ENCODE data around the gene ZDHHC11.
"Not testable (repeated sequence)": the region's sequence is repeated elsewhere in the genome, so short reads cannot be mapped to it uniquely, and the experiment has no call there.

The ZDHHC11 gene

DNA sequence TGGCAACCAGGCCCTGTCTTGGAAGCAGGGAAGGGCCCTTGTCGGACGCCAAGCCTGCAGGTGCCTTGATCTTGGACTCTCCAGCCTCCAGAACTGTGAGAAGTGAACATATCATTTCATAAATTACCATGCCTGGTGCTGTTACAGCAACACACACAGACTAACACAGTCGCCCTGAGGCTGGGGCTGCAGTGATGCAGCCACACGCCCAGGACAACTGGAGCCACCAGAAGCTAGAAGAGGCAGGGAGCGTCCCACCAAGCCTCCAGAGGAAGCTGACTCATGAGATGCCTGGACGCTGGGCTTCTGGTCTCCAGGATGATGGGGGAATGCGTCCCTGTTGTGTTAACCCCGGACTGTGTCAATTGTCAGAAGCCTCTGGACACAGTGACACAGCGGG, 71.8 kb downstream of the ZDHHC11 start:
- H3K4me3 Mint-ChIP-seq; H3K36me3 Mint-ChIP-seq (ENCODE audit: low read depth); H3K27ac Mint-ChIP-seq; H3K4me1 Mint-ChIP-seq (ENCODE audit: low read depth); intact Hi-C loops (cut with micrococcal nuclease); H3K9me3 Mint-ChIP-seq: not testable (repeated sequence)
- peaks cover 12% of the 10 kb centered on the region for H3K27me3 Mint-ChIP-seq

DNA sequence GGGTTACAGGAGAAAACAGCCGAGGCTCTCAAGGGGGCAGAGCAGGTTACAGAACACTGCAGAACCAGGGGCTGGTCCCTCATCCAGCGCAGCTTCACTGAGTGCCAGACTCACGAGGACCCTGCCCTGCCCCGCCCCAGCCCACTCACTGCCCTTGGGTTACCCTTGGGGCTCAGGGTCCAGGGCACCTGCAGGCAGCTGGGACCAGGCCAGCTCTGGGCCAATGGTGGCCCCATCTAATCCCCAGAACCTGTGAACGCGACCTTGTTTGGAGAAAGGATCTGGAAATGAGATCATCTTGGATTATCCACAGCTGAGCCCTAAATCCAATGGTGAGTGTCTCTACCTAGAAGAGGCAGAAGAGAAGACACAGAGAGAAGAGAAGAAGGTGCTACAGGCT, 72.4 kb downstream of the ZDHHC11 start:
- intact Hi-C loops (cut with micrococcal nuclease); H3K4me3 Mint-ChIP-seq; H3K27ac Mint-ChIP-seq; H3K27me3 Mint-ChIP-seq; H3K36me3 Mint-ChIP-seq (ENCODE audit: low read depth); H3K4me1 Mint-ChIP-seq (ENCODE audit: low read depth); H3K9me3 Mint-ChIP-seq: not testable (repeated sequence)

DNA sequence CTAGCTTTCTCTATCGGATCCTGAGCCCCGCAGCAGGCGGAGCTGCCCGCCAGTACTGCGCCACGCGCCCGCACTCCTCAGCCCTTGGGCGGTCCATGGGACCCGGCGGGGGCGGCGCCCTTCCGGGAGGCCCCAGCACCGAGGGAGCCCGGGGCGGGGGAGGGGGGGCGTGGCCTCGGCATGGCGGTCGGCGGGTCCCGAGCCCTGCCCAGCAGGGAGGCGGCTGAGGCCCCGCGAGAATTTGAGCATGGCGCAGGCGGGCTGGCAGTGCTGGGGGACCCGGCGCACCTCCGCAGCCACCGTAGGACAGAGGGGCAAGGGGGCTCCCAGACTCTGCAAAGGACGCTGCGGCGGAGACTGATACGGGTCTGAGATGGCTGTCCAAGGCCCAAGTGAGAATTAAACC, 73.0 kb downstream of the ZDHHC11 start:
- peaks cover 5% of the 10 kb centered on the region for H3K27me3 Mint-ChIP-seq
- no peaks in the 10 kb centered on the region for H3K36me3 Mint-ChIP-seq (ENCODE audit: low read depth)
- no peak overlapping the region for H3K27ac Mint-ChIP-seq
- intact Hi-C loops (cut with micrococcal nuclease) = no loop called here
- no peak overlapping the region for H3K4me3 Mint-ChIP-seq
- no peaks in the 10 kb centered on the region for H3K9me3 Mint-ChIP-seq
- no peaks in the 10 kb centered on the region for H3K4me1 Mint-ChIP-seq (ENCODE audit: low read depth)

DNA sequence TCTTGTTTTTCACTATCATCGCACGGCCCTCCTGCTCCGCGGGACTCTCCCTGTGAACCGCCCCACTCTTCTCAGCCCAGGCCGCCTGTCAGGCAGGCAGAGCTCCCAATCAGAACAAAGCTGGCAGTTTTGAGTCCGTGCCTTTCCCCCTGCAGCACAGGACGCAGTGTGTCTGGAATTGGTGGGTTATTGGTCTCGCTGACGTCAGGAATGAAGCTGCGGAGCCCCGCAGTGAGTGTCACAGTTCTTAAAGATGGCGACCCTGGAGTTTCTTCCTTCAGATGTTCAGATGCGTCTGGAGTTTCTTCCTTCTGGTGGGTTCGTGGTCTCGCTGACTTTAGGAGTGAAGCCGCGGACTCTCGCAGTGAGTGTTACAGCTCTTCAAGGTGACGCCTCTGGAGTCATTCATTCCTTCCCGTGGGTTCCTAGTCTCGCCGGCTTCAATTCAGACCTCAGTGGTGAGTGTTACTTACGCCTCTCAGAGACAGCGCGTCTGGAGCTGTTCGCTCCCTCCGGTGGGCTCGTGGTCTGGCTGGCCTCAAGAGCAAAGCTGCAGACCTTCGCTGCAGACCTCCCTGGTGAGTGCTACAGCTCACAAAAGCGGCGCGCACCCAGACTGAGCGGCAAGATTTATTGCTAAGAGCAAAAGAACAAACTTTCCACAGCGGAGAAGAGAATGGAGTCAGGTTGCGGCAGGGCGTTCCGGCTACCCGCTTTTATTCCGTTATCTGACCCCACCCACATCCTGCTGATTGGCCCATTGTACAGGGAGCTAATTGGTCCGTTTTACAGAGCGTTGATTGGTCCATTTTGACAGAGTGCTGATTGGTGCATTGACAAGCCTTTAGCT, 73.7 kb downstream of the ZDHHC11 start:
- Mint-ChIP-seq H3K9me3 (no peaks in the 10 kb centered on the region), H3K27me3 (peaks cover 5% of the 10 kb centered on the region), H3K4me1 (ENCODE audit: low read depth) (no peaks in the 10 kb centered on the region), H3K4me3 (no peak overlapping the region), H3K36me3 (ENCODE audit: low read depth) (no peaks in the 10 kb centered on the region), H3K27ac (no peak overlapping the region)
- intact Hi-C loops (cut with micrococcal nuclease) = no loop called here

DNA sequence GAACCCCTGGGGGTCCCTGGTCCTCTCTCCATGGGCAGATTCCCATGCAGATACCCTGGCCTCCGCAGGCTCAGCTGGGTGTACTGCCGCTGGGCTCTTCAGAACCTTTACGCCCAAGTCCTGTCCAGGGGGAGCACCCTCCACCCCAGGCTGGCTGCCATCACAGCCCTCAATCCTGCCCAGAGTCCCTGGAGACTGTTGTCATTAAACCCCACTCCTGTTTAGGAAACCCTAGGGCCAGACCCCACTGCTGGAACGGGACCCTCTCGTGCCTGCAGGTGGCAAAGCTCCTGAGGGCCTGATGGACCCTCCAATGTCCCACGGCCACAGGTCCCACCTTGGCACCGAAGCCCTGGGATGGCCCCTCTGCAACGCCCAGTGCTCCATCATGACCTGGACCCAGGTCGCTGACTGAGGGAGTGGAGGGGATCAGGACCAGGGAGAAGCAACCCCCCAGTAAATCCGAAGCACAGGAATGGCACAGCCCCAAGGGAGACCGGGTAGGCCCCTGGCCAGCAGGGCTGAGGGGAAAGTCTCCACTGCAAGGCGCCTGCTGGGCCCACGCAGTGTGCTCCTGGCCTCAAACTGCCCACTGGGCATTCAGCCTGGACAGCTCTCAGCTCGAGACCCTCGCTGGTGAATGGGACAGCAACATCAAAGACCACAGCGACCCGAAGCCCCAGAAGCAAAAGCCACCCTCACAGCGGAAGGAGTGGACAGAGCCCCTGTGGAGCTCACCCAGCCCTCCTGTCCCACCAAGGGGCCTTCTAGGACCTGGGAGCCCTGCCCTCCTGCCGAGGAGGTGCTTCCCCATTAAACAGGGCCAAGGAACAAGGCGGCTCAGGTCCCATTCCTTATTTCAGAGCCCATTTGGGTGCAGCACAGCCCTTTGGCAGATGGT, 74.6 kb downstream of the ZDHHC11 start:
- H3K4me1 Mint-ChIP-seq (ENCODE audit: low read depth) = no peaks in the 10 kb centered on the region
- H3K27ac Mint-ChIP-seq = no peak overlapping the region
- H3K9me3 Mint-ChIP-seq = no peaks in the 10 kb centered on the region
- intact Hi-C loops (cut with micrococcal nuclease) = no loop called here
- no peak overlapping the region for H3K4me3 Mint-ChIP-seq
- H3K27me3 Mint-ChIP-seq = peaks cover 5% of the 10 kb centered on the region
- H3K36me3 Mint-ChIP-seq (ENCODE audit: low read depth) = no peaks in the 10 kb centered on the region

- H3K9me3 Mint-ChIP-seq = not testable (repeated sequence)
Observed at GRCh38 chr5:775595-775960, 75.2 kb downstream of the ZDHHC11 start.

DNA sequence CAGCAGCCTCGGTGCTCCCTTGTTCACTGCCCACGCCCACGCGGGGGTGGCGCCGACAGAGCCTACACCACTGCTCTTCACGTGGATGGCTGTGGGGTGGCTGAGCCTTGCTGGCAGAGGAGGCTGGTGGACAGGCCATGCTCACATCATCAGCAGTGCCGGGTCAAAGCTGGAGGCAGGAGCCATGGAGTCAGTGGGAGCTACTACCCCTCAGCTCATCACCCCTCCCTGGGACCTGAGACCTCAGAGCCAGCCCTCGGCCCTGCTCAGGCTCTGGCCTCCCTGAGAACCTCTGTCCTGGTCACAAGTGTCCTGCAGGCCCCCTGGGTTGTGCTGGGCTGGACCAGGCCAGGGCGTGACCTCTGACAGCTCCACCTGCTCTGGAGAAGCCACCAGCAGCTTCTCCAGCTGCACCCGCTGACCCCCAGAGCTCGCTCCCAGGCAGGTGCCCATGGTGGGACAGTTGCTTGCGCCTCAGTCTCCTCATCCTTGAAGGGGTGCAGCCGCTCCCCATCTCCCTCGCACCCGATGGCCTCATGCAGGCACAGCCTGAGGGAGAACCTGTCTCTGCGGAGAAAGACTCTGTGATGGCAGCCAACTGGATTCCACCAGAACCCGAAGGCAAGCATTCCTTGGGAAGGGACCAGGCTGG, 75.8 kb downstream of the ZDHHC11 start:
- H3K27me3 Mint-ChIP-seq; H3K9me3 Mint-ChIP-seq; H3K4me1 Mint-ChIP-seq (ENCODE audit: low read depth); H3K4me3 Mint-ChIP-seq; H3K27ac Mint-ChIP-seq; H3K36me3 Mint-ChIP-seq (ENCODE audit: low read depth); intact Hi-C loops (cut with micrococcal nuclease): not testable (repeated sequence)

More at GRCh38 chr5:775595-775960, 75.2 kb downstream of the ZDHHC11 start:
- H3K27me3 Mint-ChIP-seq; intact Hi-C loops (cut with micrococcal nuclease); H3K36me3 Mint-ChIP-seq (ENCODE audit: low read depth); H3K27ac Mint-ChIP-seq; H3K4me3 Mint-ChIP-seq; H3K4me1 Mint-ChIP-seq (ENCODE audit: low read depth): not testable (repeated sequence)

DNA sequence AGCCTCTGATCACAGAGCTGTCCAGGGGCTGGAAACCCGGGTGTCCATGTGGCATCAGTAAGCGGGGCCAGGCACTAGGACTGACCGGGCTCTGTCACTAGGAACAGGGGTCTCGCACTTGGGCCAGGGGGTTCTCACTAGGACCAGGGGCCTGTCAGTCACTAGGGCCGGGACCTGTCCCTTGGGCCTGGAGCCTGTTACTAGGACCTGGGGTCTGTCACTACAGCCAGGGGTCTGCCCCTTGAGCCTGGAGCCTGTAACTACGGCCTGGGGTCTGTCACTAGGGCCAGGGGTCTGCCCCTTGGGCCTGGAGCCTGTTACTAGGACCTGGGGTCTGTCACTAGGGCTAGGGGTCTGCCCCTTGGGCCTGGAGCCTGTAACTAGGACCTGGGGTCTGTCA, 76.5 kb downstream of the ZDHHC11 start:
- H3K27ac Mint-ChIP-seq; H3K9me3 Mint-ChIP-seq; intact Hi-C loops (cut with micrococcal nuclease): not testable (repeated sequence)

DNA sequence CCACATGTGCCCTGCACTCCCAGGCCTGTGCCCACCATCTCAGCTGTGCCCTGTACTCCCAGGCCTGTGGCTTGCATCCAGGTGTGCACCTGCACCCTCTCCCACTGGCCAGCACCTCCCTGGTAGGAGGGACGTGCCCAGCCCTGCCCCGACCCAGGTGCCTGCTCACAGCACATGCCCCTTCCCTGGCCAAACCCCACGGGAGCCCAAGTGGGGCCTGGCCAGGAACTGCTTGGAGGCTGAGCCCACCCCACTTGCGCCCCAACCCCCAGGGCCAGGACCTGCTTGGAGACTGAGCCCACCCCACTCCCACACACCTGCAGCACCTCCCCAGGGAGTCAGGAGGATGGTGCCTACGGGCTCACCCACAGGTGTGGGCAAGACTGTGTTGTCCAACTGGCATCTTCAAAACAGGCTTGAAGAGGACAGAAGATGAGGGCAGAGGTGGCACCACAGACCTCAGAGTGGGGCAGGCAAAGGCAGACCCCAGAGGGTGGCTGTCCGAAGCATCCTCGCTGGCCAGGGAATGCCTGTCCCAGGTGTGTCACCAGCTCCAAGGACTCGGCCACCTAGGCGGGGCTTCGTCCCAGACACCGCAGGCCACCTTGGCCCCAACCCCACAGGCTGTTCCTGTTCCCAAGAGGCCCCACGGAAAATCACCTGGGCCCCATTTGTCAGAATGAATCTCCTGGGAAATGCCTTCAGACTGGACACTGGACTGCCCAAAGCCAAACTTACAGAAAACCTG, 77.1 kb downstream of the ZDHHC11 start:
- intact Hi-C loops (cut with micrococcal nuclease) = no loop called here
- H3K4me3 Mint-ChIP-seq = no peak overlapping the region
- H3K9me3 Mint-ChIP-seq = no peaks in the 10 kb centered on the region
- no peak overlapping the region for H3K27ac Mint-ChIP-seq
- H3K4me1 Mint-ChIP-seq (ENCODE audit: low read depth) = no peaks in the 10 kb centered on the region
- no peaks in the 10 kb centered on the region for H3K36me3 Mint-ChIP-seq (ENCODE audit: low read depth)
- no peaks in the 10 kb centered on the region for H3K27me3 Mint-ChIP-seq

More for the DNA sequence above, 76.5 kb downstream of the ZDHHC11 start:
- H3K4me3 Mint-ChIP-seq; H3K27me3 Mint-ChIP-seq; H3K36me3 Mint-ChIP-seq (ENCODE audit: low read depth); H3K4me1 Mint-ChIP-seq (ENCODE audit: low read depth): not testable (repeated sequence)

DNA sequence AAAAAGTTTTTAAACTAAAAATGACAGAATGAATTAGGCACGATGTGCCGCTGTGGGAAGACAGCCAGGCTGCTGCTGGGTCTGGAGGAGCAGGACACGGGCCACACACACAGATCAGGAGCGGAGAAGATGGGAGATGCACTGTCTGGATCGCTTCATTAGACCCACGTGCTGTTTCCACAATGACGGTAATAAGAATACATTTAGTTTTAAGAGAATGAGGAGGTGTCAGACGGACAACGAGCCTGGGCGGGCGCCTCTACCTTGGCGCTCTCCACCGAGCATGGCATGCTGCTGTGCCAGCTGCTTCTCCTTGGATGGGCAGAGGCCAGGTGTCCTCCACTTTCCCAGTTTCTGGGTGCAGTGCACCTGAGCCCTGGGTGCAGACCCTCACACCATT, 77.9 kb downstream of the ZDHHC11 start:
- H3K36me3 Mint-ChIP-seq (ENCODE audit: low read depth); H3K4me1 Mint-ChIP-seq (ENCODE audit: low read depth); intact Hi-C loops (cut with micrococcal nuclease); H3K27ac Mint-ChIP-seq; H3K27me3 Mint-ChIP-seq; H3K4me3 Mint-ChIP-seq; H3K9me3 Mint-ChIP-seq: not testable (repeated sequence)

DNA sequence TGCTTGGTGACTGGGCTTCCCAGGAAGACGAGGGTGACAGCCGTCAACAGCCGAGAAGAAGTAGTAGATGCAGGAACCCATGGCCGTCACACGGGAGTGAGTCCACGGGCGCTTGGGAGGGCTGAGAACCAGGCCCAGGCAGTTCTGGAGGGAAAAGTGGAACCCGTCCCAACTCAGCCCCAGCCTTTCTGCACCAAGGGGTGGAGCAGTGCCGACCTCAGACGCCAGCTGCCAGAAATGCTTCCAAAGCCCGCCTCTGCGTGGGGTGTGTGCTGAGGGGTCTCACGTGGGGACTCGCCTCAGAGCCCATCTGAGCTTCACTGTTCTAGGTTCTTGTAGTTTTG, 78.3 kb downstream of the ZDHHC11 start:
- H3K4me3 Mint-ChIP-seq; H3K4me1 Mint-ChIP-seq (ENCODE audit: low read depth); H3K9me3 Mint-ChIP-seq; intact Hi-C loops (cut with micrococcal nuclease); H3K27me3 Mint-ChIP-seq; H3K36me3 Mint-ChIP-seq (ENCODE audit: low read depth); H3K27ac Mint-ChIP-seq: not testable (repeated sequence)

- H3K27ac Mint-ChIP-seq; intact Hi-C loops (cut with micrococcal nuclease); H3K4me1 Mint-ChIP-seq (ENCODE audit: low read depth); H3K4me3 Mint-ChIP-seq; H3K9me3 Mint-ChIP-seq; H3K36me3 Mint-ChIP-seq (ENCODE audit: low read depth); H3K27me3 Mint-ChIP-seq: not testable (repeated sequence)
Observed at GRCh38 chr5:771841-772546, 78.8 kb downstream of the ZDHHC11 start.

DNA sequence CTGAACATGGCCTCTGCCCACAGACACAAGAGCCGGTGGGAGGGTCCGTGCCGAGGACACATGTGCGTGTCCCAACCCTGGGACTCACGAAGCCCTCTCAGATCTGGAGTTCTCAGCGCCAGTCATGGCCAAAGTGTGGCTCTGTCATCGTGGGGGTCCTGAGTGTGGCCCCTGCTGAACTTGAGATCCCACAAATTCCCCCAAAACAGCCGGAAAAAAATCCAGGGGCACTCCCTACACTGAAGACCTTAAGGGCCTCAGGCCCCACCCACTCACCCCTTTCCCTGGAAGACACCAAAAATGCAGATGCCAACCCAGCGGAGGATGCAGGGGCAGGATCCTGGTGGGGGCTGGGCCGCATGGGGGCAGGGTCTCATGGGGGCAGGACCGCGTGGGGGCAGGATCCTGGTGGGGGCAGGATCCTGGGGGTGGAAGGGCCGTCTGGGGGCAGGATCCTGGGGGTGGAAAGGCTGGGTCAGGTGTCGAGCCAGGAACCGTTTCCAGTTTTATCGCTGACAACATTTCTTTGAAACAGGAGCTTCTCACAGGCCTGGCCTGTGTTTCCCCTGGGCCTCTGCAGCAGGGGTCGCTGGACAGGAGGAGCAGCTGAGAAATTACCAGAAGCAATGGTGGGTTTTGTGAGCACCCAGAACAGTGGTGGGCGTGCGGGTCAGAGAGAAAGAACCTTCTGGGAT, 79.6 kb downstream of the ZDHHC11 start:
- H3K36me3 Mint-ChIP-seq (ENCODE audit: low read depth); H3K27ac Mint-ChIP-seq; H3K4me3 Mint-ChIP-seq; H3K27me3 Mint-ChIP-seq; H3K4me1 Mint-ChIP-seq (ENCODE audit: low read depth); H3K9me3 Mint-ChIP-seq; intact Hi-C loops (cut with micrococcal nuclease): not testable (repeated sequence)
